HUDEP-2 (cell line): ENCODE results near the gene TST.

Experiments used
- DNase-seq, 76 experiments: peaks; one replicate each; lab custom pipeline; 2025; ENCODE audit not compliant: unreplicated experiment in 76 of 76; lab: John Stamatoyannopoulos, UW

TST gene

DNA sequence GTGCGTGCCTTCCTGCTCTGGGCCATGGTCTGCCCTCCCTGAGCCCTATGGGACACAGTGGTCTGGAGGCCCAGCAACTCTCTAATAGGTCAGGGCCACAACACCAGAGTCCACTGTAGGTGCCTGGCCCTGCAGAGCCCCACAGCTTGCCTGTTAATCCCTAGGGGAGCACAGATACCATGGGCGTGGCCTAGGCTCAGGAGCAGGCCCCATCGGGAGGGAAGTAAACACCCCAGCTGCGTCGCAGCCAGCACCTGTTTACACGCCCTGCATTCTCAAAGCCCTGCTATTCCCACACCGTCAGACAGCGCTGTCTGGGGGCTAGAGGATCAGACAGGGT lies 34.8 kb upstream of the TST start:
- peak in 4 of 76 experiments; percentile 37 to 57 (median 48) for DNase-seq

DNA sequence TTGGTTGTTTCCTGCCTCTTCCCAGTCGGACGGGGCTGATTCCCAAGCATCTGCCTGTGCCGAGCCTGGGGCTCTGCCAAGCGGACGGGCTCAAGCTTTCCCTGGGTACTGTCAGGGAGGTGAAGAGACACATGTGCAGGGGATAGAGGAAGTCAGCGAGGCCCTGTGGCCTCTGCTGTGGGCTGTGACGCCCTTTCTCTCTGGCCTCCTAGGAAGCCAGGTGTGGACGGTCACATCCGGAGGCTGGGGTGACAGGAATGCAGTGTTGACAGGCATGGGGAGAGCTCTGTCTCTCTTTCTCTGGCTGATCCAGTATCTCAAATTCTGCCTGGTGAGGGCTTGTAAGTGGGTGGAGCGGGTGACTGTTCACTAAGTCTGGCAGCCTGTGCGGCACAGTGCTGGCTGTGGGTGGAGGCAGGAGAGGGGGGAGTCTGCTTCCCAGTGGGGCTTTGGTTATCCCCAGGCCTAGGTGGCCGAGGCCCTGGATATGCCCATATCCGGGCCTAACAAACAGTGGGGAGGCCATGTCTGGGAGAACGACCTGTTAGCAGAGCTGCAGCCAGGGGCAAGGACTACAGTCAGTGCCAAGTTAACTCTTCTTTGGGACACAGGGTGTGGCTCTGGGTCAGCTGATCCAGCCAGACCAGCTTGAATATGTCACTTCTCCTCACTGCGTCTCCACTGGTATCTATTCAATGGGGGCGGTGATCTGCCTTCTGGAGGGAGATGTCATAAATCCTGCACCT lies 34.2 kb upstream of the TST start:
- DNase-seq: peak in 73 of 76 experiments; percentile 23 to 88 (median 61)

DNA sequence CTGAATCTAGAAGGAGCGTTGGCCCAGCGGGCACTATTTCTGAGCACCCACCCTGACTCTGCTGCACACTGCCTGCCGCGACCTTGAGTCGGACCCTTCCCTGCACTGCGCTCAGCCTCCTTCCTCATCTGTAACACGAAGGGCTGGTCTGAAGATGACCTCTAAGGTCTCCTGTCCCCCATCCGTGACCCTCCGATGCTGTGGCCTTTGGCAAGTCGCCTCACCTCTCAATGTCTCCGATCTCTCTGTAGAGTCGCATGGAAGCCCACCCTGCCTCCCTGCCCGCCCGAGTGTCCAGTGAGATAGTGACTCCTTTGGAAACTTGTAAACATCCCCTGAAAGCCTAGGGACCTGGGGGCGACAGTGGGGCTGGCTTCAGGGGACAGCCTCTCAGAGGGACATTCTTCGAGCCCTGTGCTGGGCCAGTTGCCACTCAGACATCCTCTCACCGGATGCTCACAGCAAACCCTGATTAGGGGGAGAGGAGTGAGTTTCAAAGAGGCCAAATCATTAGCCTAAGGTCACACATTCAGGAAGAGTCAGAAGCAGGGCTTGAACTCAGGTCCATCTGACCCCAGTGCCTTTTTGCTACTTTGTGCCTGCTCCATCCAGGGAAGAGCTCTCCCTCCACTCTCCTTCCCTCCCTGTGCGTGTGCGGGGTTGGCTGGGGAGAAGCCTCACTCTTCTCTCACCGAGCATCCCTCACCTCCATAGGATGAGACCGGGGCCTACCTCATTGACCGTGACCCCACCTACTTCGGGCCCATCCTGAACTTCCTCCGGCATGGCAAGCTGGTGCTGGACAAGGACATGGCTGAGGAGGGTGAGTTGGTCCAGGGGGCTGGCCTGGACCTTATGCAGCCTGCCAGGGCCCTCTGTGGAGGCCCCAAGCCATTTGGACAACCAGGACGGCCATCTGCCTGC lies 33.4 kb upstream of the TST start:
- no peak for DNase-seq

DNA sequence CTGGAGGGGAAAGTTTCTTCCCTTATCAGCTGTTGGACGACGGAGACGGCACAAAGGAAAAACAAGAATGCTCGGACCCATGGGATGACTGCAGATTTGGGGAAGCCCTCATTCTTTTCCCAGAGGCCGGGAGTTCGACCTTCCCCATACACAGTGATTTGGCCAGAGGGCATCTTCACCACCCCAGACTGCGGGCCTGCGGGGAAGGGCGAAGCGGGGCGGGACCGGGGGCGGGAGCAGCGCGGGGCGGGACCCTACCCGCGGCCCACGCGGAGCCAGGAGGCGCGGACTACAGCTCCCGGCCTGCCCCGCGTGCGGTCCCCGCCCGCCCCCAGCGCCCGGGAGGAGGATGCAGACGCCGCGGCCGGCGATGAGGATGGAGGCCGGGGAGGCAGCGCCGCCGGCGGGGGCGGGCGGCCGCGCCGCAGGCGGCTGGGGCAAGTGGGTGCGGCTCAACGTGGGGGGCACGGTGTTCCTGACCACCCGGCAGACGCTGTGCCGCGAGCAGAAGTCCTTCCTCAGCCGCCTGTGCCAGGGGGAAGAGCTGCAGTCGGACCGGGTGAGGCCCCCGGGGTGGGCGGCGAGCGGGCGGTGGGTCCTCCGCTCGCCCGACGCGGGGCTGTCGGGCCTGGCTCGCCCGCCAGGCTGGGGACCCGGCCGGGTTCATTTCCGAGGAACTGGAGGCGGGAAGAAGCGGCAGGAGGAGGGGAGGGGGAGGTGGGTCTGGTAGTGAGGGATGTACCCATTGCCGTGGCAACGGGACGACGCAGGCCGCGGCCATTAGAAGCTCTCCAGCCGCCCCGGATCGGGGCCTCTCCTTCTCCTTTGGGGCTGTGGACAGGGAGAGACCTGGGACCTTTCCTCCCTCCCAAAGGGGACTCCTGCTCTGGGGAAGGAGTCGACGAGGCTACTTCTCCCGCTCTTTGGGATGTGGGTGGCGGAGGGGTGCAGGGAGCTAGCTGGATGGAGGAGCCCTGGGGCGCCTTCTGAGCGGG lies 32.4 kb upstream of the TST start, which contains the start of gene KCTD17:
Gene KCTD17 (plus strand): TSS at position 352 of the 995 bp plus-strand sequence. CDS start 19 bp downstream, at position 371.
- peak in 55 of 76 experiments; percentile 1 to 72 (median 44) for DNase-seq

DNA sequence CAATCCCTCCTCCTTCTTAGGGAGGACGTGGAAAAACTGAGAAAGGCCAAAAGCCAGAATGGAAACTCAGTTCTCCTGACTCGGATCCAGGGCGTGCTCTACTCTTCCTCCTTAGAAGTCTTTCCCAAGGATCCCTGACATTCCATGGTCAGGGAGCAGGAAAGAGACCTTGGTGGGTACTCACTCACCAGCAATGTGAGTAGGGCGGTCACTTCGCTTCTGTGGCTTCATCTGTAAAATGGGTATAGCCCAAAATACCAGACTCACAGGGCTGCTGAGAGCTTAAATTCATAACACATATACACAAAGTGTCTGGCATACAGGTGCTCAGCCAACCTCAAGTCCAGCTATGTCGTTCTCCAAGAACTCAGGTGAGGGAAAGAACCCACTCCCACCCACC lies 31.7 kb upstream of the TST start:
- no peak for DNase-seq

DNA sequence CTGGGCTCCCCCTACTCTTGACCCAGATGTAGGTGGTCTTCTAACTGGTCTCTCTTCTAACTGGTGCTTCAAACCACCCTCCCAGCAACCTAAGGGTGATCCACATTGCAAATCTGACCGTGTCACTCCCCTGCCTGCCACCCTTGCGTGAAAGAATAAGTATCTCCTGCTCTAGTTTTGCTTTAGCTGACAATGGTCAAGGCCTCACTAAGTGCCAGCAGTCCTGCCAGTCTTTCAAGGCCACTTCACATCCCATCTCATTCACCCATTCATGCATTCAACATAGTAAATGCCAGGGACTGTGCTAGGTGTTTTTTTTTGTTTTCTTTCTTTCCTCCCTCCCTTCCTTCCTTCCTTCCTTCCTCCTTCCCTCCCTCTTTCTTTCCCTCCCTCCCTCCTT lies 30.0 kb upstream of the TST start:
- DNase-seq: no peak

DNA sequence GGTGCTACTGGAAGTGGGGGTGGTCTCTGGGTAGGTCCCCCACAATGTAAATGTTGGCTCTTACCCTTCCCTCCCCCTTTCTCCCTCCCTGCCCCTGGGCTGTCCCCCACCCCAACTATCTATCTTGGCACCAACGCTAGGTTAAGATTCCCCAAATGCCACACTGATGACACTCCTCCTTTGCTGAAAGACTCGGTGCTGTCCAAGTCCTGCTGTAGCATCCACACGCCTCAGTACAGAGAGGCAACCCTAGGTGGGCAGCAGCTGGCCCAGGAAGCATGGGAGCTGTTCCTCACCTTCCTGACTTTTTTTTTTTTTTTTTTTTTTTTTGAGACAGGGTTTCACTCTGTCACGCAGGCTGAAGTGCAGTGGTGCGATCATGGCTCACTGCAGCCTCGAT lies 28.9 kb upstream of the TST start:
- DNase-seq: no peak

DNA sequence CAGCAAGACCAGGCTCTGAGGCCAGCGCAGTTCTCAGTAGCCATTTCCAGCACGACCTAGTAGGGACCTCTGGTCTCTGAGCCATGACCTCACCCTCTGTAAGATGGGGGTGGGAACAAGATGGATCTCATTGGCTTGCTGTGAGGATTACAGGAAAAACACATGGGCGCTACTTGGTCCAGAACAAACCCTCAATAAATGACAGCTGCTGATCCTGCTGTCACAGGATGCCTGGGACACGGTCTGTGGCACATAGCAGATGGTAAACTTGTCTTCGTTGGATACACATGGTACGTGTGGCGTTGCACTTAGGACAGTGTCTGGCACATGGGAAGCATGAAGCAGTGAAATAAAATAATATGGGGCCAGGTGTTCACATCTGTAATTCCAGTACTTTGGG lies 27.8 kb upstream of the TST start:
- DNase-seq: no peak

DNA sequence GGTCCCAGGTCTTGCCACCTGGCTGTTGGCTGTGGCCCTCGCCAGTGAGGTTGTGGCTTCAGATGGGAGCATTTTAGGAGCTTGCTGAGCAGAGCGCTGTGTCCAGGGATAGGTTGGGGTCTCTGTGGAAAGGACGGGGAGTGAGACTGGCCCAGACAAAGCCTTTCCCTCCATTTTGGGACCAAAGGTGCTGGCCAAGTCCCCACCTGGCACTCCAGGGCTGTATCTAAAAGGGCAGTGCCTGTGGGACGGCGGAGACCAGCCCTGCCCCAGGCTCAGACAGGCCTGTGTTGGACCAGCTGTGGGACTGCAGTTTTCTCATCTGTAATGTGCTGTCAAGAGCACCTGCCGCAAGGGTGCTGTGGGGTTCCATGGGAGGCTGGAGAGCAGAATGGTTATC lies 27.3 kb upstream of the TST start:
- no peak for DNase-seq

DNA sequence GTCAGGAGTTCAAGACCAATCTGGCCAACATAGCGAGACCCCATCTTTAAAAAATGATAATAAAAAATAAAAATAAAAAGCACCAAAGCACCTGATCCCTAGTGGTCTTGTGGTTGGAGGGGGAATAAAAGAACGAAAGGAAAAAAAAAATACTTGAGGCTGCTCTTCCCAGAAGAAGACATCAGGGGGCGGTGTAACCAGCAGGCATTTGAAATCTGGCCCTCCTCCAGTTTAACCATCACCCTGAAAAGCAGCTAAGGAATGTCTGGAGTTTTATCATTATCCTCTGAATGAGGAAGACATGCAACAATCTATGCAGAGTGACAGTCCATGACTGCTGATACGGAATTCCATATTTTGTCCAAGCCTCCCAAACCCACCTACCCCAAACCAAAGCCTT lies 26.7 kb upstream of the TST start:
- DNase-seq: peak in 4 of 76 experiments; percentile 5 to 28 (median 14)

DNA sequence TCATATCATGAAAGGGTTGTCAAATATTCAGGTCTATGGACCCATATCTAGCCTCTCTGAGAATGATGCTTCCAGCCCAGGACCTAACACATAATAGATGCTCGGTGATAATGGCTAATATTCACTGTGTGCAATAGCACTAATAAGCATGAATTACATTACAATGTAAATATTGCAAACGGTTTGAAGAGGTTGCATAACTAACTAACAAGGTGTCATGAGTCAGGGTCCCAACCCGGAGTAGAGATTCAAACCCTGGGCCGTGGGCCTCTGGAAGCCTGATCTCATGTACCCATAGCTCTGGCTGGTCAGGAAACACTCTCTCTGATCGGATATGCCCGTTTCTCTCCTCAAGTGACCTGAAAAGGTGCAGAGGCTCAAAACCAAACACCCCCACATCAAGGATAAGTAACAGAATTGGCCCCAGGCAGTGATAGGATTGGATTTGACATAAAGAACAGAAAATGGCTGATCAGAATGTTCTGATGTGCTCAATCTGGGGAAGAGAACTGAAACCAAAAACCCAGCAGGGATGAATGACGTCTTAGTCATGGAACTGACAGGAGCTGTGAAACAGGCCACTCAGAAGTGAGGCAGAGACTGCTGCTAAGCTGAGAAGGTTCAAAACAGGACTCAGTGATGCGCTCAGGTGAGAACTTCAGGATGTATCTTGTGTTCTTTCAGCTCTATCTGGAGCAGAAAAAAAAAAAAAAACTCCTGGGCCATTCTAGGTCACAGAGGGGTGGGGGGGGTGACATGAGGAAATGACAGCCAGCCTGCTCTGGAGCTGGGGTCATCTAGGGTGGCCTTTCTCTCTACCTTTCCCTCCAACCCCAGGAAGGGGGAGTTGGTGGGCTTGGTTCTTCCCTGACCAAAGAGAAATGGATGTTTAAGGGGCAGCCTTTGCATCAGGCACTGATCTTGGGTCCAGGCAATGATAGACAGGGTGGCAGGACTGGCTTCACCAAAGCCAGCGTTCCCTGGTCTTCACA lies 25.7 kb upstream of the TST start:
- DNase-seq: no peak

DNA sequence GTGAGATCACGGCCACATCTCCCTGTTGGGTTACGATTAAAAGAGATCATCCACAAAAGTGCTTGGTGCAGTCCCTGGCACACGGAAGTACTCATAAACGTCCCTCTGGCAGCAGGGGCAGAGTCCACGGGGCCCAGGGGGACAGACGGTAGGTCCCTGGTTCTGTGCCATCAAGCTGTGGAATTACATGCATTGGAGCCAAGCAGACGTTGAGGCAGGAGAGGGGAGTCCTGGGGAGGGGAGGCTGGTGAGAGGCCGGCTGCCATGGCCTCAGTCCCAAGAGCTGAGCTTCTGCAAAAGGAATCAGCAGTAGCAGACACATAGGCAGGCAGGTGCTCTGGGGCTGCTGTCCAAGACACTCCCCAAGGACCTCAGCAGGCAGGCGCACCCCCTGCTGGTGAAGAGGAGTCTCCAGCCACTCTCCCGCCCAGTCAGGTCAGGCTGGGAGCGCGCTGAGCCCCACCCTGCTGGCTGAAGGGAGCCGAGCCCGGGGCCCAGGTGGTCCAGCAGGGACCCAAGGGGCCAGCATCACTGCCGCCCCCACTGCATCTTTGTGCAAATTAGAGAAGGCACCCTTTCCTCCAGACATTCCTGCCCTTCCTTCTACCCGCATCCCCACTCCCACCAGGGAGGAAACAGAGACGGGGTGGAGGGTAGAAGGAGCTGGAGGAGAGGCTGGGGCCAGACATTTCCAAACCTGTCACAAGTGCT lies 24.7 kb upstream of the TST start:
- peak in 71 of 76 experiments; percentile 15 to 84 (median 67) for DNase-seq

DNA sequence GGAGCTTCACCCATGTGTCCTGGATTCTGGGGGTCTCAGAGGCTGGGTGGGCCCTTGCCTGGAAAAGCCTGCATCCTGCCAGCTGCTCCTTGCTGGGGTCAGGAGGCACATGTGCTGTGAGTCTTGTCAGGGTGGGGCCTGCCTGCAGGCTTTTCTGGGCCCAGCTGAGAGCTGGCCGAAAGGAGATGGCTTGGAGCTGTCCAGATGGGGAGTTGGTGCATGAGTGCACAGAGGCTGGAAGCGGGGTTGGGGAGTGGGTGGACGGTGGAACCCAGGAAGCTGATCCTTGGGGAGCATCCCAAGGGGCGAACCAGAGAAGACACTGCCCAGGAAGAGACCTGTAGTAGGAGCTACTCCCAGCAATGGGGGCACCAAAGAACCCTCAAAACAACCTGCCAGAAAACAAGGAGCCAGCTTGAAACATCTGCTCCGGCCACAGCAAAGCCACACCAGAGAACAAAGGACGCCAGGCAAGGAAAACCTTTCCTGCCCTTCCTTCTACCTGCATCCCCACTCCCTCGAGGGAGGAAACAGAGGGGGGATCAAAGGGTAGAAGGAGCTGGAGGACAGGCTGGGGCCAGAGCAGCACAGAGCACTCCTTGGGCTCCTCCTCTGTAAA lies 24.1 kb upstream of the TST start:
- no peak for DNase-seq

DNA sequence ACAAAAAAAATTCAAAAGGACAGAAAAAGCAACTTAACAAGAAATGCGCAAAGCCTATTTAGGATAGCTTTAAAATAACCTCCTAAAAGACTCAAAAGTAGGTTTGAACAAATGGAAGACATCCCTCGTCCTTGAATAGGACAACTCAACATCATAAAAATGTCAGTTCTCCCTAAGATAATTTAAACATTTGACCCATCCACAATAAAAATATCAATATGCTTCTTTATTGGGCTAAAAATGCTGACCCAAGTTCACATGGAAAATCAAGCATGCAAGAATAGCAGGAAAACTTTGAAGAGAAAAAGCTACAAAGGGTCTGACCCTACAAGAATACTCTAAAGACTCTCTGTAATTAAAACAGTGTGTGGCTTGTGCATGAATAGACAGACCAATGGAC lies 20.2 kb upstream of the TST start:
- no peak for DNase-seq

DNA sequence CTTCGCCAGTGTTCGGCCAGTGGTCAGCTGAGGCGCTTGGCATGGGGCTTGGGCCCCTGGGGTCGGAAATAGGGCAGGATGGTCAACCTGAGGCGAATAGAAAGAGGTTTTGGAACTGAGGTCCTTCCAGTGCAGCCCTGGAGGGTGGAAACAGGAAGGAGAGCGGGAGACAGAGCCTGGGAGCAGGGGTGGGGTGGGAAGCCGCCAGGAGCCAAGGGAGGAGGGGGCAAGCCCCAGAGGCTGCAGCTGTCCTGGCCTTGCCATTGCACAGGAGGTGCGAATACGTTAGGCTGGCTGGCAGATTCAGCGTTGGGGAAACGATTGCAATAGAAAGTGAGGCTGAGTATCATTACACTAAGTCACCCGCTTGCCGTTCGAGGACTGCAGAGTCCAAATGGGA lies 18.4 kb upstream of the TST start:
- DNase-seq: no peak

DNA sequence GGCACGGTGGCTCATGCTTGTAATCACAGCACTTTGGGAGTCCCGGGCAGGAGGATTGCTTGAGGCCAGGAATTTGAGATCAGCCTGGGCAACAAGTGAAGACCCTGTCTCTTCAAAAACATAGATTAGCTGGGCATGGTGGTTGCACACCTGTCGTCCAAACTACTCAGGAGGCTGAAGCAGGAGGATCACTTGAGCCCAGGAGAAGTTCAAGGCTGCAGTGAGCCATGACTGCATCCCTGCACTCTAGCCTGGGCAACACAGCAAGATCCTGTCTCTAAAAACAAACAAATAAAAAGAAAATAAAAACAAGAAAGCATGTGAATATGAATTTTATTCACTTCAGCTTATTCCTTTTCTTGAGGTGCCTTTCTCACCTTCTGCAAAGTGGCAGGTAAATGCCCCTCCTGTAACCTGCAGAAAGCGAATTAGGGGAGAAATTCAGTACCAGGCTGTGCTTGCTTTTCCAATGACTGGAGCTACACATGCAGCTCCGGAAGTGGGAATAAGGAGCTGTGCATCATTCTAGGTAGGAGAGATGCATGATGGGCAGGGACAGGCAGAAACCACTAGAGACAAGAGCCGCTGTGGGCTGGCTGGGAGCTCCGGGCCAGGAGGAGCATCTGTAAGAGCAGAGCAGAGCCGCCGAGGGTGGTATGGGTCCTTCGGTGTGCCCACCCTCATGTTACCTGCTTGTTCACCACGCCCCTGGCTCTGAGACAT lies 17.6 kb upstream of the TST start:
- no peak for DNase-seq

DNA sequence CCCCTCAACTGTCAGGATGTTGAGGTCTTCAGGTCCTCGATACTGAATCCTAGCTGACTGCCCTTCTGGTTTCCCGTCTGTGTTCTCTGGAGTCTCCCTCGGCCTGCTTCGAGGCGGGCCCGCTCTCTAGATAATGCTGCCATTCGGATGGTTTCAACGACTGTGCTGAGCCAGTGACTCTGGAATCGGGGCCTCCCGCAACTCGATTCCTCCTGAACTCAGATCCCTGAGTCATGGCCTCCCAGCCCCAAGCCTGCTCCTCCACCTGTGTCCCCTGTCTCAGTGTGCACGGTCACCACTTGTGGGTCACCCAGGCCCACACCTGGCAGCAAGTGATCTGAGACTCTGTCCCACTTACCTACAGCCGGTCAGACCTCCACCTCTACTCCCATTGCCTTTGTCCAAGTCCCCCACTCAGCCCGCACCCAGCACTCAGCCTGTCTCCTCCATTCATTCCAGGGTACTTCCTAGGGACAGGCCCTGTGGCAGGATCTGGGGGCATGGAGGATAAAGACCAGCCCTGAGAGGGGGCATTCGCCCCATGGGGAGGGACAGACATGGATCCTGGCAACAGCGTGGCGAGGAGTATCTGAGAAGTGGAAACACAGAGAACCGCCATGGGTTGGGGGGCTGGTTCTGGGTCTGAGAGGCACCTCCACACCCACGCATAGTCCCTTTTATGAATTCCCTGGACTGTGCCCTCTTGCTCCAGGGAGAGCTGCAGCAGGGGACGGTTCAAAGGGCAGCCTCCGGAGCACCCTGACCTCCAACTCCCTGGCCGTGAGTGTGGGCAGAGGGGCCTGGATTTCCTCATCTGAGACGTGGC lies 14.6 kb upstream of the TST start:
- DNase-seq: no peak
